Osteoblast (primary cell): ENCODE measurements around the gene ASTN2. TPM values are rescaled to one million over a fixed set of nuclear protein-coding genes. Genes with fewer than 3 reads are reported as not detected.

Experiments
- DNase-seq: peaks from one replicate; pipeline ENCODE4 v3.0.0; 2011; ENCODE audit warnings: low spot score, mixed read lengths; ENCODE audit not compliant: insufficient read length; ENCODE audit errors: missing footprints
- H2AFZ ChIP-seq: 2 replicates; pipeline ENCODE4 v1.6.0; 2011; ENCODE audit warnings: mild to moderate bottlenecking, low read length
- H3K27ac ChIP-seq: 2 replicates; pipeline ENCODE4 v1.5.1; 2011; ENCODE audit warnings: mild to moderate bottlenecking, low read depth, low read length, moderate library complexity
- H3K27me3 ChIP-seq: 2 replicates; pipeline ENCODE4 v1.6.0; 2012; ENCODE audit warnings: mild to moderate bottlenecking, control low read depth, inconsistent platforms, low read length, moderate library complexity; ENCODE audit not compliant: insufficient read depth
- H3K36me3 ChIP-seq: 2 replicates; pipeline ENCODE4 v1.5.1; 2011; ENCODE audit warnings: mild to moderate bottlenecking, low read length, control low read depth, moderate library complexity; ENCODE audit not compliant: insufficient read depth
- H3K4me1 ChIP-seq: 2 replicates; pipeline ENCODE4 v1.5.1; 2011; ENCODE audit warnings: mild to moderate bottlenecking, low read length, control low read depth, moderate library complexity; ENCODE audit not compliant: insufficient read depth
- H3K4me2 ChIP-seq: 2 replicates; pipeline ENCODE4 v1.6.0; 2011; ENCODE audit warnings: mild to moderate bottlenecking, low read length; ENCODE audit not compliant: insufficient read depth
- H3K4me3 ChIP-seq: fragments of 200-600 bp; sonication (generic); 3 replicates; pipeline ENCODE4 v1.5.1; 2012; ENCODE audit warnings: mild to moderate bottlenecking, low read length, inconsistent platforms; ENCODE audit not compliant: insufficient read depth
- H3K79me2 ChIP-seq: 2 replicates; pipeline ENCODE4 v1.6.0; 2012; ENCODE audit warnings: mild to moderate bottlenecking, low read length, control low read depth, inconsistent platforms; ENCODE audit not compliant: insufficient read depth
- H3K9me3 ChIP-seq: 2 replicates; pipeline ENCODE4 v1.5.1; 2011; ENCODE audit warnings: low read depth, low read length, control low read depth
- H4K20me1 ChIP-seq: 2 replicates; pipeline ENCODE4 v1.6.0; 2012; ENCODE audit warnings: mild to moderate bottlenecking, low read length, control low read depth; ENCODE audit not compliant: insufficient read depth
- CTCF ChIP-seq: IDR thresholded peaks from 2 replicates; pipeline ENCODE4 v1.5.1; 2011; ENCODE audit warnings: mild to moderate bottlenecking, low read depth, low read length, moderate library complexity; ENCODE audit errors: extremely low read depth
- total RNA-seq: library from RNA; depleted of rRNA; stranded (reverse); fragments of >200 nt; gene quantifications from 2 replicates; pipeline ENCODE4 v1.2.3, GENCODE V29; 2012

Gene ASTN2
- total RNA-seq, 1 donor = 4.7 TPM

- no peak overlapping the region for H3K4me3 ChIP-seq
- H3K27ac ChIP-seq = no peak overlapping the region
- no peaks in the 10 kb centered on the region for H3K4me1 ChIP-seq
- no peaks in the 10 kb centered on the region for H3K27me3 ChIP-seq
- no peaks in the 10 kb centered on the region for H3K9me3 ChIP-seq
- TF ChIP-seq CTCF = no peak
- no peaks in the 10 kb centered on the region for H4K20me1 ChIP-seq
- DNase-seq = no peak
- H2AFZ ChIP-seq = no peak overlapping the region
- no peak overlapping the region for H3K4me2 ChIP-seq
- no peaks in the 10 kb centered on the region for H3K79me2 ChIP-seq
- H3K36me3 ChIP-seq = no peaks in the 10 kb centered on the region
Measured at GRCh38 chr9:116753389-116753788, 661.5 kb downstream of the ASTN2 start.

- H3K27me3 ChIP-seq = no peaks in the 10 kb centered on the region
- DNase-seq = no peak
- H4K20me1 ChIP-seq = no peaks in the 10 kb centered on the region
- no peak overlapping the region for H3K4me2 ChIP-seq
- H3K79me2 ChIP-seq = no peaks in the 10 kb centered on the region
- no peak for TF ChIP-seq CTCF
- H2AFZ ChIP-seq = no peak overlapping the region
- no peaks in the 10 kb centered on the region for H3K36me3 ChIP-seq
- H3K4me3 ChIP-seq = no peak overlapping the region
- H3K27ac ChIP-seq = no peak overlapping the region
- no peaks in the 10 kb centered on the region for H3K4me1 ChIP-seq
- no peaks in the 10 kb centered on the region for H3K9me3 ChIP-seq
Measured at GRCh38 chr9:116750510-116750909, 664.3 kb downstream of the ASTN2 start.

GRCh38 chr9:116749772-116750171 lies 665.1 kb downstream of the ASTN2 start:
- H3K4me2 ChIP-seq = no peak overlapping the region
- H3K9me3 ChIP-seq = no peaks in the 10 kb centered on the region
- H2AFZ ChIP-seq = no peak overlapping the region
- no peak overlapping the region for H3K27ac ChIP-seq
- no peaks in the 10 kb centered on the region for H3K4me1 ChIP-seq
- H3K4me3 ChIP-seq = no peak overlapping the region
- H4K20me1 ChIP-seq = no peaks in the 10 kb centered on the region
- no peak for TF ChIP-seq CTCF
- H3K36me3 ChIP-seq = no peaks in the 10 kb centered on the region
- no peaks in the 10 kb centered on the region for H3K27me3 ChIP-seq
- no peaks in the 10 kb centered on the region for H3K79me2 ChIP-seq
- no peak for DNase-seq

- TF ChIP-seq CTCF = no peak
- no peak overlapping the region for H3K27ac ChIP-seq
- no peaks in the 10 kb centered on the region for H3K36me3 ChIP-seq
- H4K20me1 ChIP-seq = no peaks in the 10 kb centered on the region
- no peaks in the 10 kb centered on the region for H3K4me1 ChIP-seq
- no peaks in the 10 kb centered on the region for H3K9me3 ChIP-seq
- DNase-seq = no peak
- no peaks in the 10 kb centered on the region for H3K27me3 ChIP-seq
- H3K79me2 ChIP-seq = no peaks in the 10 kb centered on the region
- no peak overlapping the region for H3K4me2 ChIP-seq
- no peak overlapping the region for H3K4me3 ChIP-seq
- no peak overlapping the region for H2AFZ ChIP-seq
Measured at GRCh38 chr9:116749176-116749575, 665.7 kb downstream of the ASTN2 start.
